Chondrocyte (in vitro differentiated cells): ENCODE results near the gene SNF8. TPM values are rescaled to one million over a fixed set of nuclear protein-coding genes. Genes with fewer than 3 reads are reported as not detected.

ENCODE experiments used
- DNase-seq: peaks from one replicate; pipeline ENCODE4 v3.0.0; 2021; ENCODE audit warnings: mixed read lengths, low spot score
- H3K27ac Mint-ChIP-seq: one replicate; pipeline ENCODE4 v1.8.0; 2021; ENCODE audit warnings: mild to moderate bottlenecking, moderate library complexity, mixed read lengths; ENCODE audit not compliant: unreplicated experiment
- H3K27me3 Mint-ChIP-seq: 2 replicates; pipeline ENCODE4 v1.8.0; 2021; ENCODE audit warnings: low read depth, mixed read lengths
- H3K36me3 Mint-ChIP-seq: 2 replicates; pipeline ENCODE4 v1.8.0; 2021; ENCODE audit warnings: low read depth, mixed read lengths
- H3K4me1 Mint-ChIP-seq: 2 replicates; pipeline ENCODE4 v1.8.0; 2021; ENCODE audit warnings: low read depth, mild to moderate bottlenecking, mixed read lengths
- H3K4me3 Mint-ChIP-seq: one replicate; pipeline ENCODE4 v1.8.0; 2021; ENCODE audit warnings: mild to moderate bottlenecking, moderate library complexity, mixed read lengths; ENCODE audit not compliant: unreplicated experiment
- H3K9me3 Mint-ChIP-seq: 2 replicates; pipeline ENCODE4 v1.8.0; 2021; ENCODE audit warnings: low read depth, mixed read lengths
- CTCF ChIP-seq: fragments of 200-600 bp; sonication (generic); IDR thresholded peaks from 2 replicates; pipeline ENCODE4 v1.5.0; 2021; ENCODE audit warnings: antibody characterized with exemption, mild to moderate bottlenecking, moderate library complexity
- total RNA-seq: library from RNA; stranded (reverse); gene quantifications from 3 replicates; pipeline ENCODE4 v1.2.1, GENCODE V29; 2021

Gene SNF8
- total RNA-seq, 1 donor from 2014 or later = 126 TPM

DNA sequence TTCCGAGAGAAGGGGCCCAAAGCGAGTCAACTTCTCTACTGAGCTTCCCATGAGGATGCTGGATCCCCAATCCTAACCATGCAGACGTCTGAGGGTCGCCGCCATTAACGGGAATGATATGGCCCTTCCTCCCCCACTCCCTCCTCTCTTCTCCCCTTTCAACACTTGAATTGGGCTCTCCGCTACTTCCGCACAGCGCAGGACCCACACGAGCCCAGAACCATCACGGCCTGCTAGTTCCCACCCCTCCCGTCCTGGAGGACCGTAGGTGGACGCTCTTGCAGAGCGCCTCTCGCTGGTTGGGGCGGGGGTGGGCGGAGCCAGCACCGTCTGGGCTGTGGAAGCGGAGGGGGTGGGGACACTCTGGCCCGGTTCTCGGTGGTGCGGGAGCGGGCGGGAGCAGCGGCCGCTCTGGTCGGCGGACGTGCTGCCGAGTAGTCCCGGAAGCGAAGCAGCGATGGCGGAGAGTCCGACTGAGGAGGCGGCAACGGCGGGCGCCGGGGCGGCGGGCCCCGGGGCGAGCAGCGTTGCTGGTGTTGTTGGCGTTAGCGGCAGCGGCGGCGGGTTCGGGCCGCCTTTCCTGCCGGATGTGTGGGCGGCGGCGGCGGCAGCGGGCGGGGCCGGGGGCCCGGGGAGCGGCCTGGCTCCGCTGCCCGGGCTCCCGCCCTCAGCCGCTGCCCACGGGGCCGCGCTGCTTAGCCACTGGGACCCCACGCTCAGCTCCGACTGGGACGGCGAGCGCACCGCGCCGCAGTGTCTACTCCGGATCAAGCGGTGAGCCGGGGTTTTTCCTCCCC, 36.4 kb downstream of the SNF8 start, which contains the start of gene UBE2Z:
TSS of gene UBE2Z (plus strand) at position 361 of the 797 bp plus-strand sequence. CDS start at position 458, 97 bp downstream.
- Mint-ChIP-seq H3K27ac (peak within 1 kb of the TSS; percentile 99), H3K27me3 (no peaks in the 10 kb centered on the region), H3K36me3 (peaks cover 6% of the 10 kb centered on the region), H3K4me3 (peak within 1 kb of the TSS; percentile 90), H3K4me1 (peaks cover 51% of the 10 kb centered on the region), H3K9me3 (no peaks in the 10 kb centered on the region)
- no peak for DNase-seq
- TF ChIP-seq CTCF = peak; percentile 66

DNA sequence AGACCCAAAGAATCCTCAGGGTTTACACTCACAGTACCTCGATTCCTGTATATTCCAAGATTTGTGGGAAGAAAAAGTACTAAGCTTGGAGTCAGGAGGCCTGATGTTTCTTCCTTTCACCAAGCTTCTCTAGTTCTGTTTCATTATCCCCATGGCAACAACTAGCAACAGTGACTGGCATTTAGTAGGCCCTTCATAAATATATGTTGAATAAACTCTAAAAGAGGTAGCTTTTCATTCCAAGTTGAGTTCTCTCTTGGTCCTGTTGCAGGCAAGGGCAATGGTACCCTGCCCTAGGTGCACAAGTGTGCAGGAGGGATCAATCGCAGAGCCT, 37.0 kb downstream of the SNF8 start:
- Mint-ChIP-seq H3K27ac (peak overlapping the region; percentile 99), H3K4me1 (peaks cover 45% of the 10 kb centered on the region), H3K36me3 (peaks cover 6% of the 10 kb centered on the region), H3K4me3 (peak overlapping the region; percentile 90), H3K27me3 (no peaks in the 10 kb centered on the region), H3K9me3 (no peaks in the 10 kb centered on the region)
- DNase-seq = no peak
- TF ChIP-seq CTCF = no peak

GRCh38 chr17:48905987-48906515, 38.6 kb downstream of the SNF8 start:
- H3K9me3 Mint-ChIP-seq = no peaks in the 10 kb centered on the region
- H3K36me3 Mint-ChIP-seq = no peaks in the 10 kb centered on the region
- no peak for DNase-seq
- H3K27me3 Mint-ChIP-seq = no peaks in the 10 kb centered on the region
- H3K4me1 Mint-ChIP-seq = peaks cover 29% of the 10 kb centered on the region
- H3K4me3 Mint-ChIP-seq = no peak overlapping the region
- no peak for TF ChIP-seq CTCF
- peak overlapping the region; percentile 27 for H3K27ac Mint-ChIP-seq

DNA sequence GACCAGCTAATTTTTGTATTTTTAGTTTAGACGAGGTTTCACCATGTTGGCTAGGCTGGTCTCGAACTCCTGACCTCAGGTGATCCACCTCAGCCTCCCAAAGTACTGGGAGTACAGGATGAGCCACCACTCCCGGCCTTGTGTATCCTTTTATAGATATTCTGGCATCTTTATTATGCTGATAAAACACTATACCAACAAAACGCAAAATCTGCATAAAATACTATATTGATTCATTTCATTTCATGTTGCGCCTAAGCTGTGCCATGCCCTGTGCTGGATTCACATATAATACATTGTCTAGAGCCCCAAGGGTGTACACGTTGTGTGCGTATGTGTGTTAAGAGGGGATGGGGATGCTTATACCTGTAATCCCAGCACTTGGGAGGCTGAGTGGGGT, 40.2 kb downstream of the SNF8 start:
- TF ChIP-seq CTCF = no peak

GRCh38 chr17:48903401-48903800, 41.2 kb downstream of the SNF8 start:
- DNase-seq = no peak
- Mint-ChIP-seq H3K4me3 (no peak overlapping the region), H3K4me1 (peaks cover 19% of the 10 kb centered on the region), H3K27me3 (no peaks in the 10 kb centered on the region), H3K27ac (no peak overlapping the region), H3K9me3 (no peaks in the 10 kb centered on the region), H3K36me3 (no peaks in the 10 kb centered on the region)
- TF ChIP-seq CTCF = no peak

More for the DNA sequence above, 40.2 kb downstream of the SNF8 start:
- H3K4me1 Mint-ChIP-seq = peaks cover 22% of the 10 kb centered on the region
- H3K27me3 Mint-ChIP-seq = no peaks in the 10 kb centered on the region
- no peak for DNase-seq
- no peak overlapping the region for H3K4me3 Mint-ChIP-seq
- H3K27ac Mint-ChIP-seq = no peak overlapping the region
- H3K9me3 Mint-ChIP-seq = no peaks in the 10 kb centered on the region
- no peaks in the 10 kb centered on the region for H3K36me3 Mint-ChIP-seq
